Tibial artery (tissue), 4 donors: Measurements from ENCODE around the gene CYP4F22.
"Not testable (repeated sequence)": the region's sequence is repeated elsewhere in the genome, so short reads cannot be mapped to it uniquely, and the experiment has no call there.

ENCODE experiments used
- DNase-seq, 2 donors: peaks; one replicate each; pipeline ENCODE4 v3.0.0-alpha.2; 2019
- H3K27ac ChIP-seq, 2 donors: fragments of 200-600 bp; sonication (generic) in 1 of 2; 1 replicate in 1 of 2; 2 replicates in 1 of 2; pipeline ENCODE4 v1.5.1; 2018 to 2019; ENCODE audit warnings: mild to moderate bottlenecking in 1 of 2
- H3K27me3 ChIP-seq, 2 donors: fragments of 200-600 bp; sonication (generic) in 1 of 2; one replicate each; pipeline versions ENCODE4 v1.5.1 to v1.6.0; 2016 to 2019
- H3K36me3 ChIP-seq, 3 donors: fragments of 200-600 bp; sonication (generic) in 2 of 3; one replicate each; pipeline ENCODE4 v1.5.1; 2016 to 2019; ENCODE audit warnings: mild to moderate bottlenecking in 2 of 3
- H3K4me1 ChIP-seq, 4 donors: fragments of 200-600 bp; sonication (generic) in 2 of 4; 1 replicate in 3 of 4; 2 replicates in 1 of 4; pipeline ENCODE4 v1.5.1; 2016 to 2019
- H3K4me3 ChIP-seq, 2 donors: fragments of 200-600 bp; sonication (generic) in 1 of 2; 1 replicate in 1 of 2; 2 replicates in 1 of 2; pipeline ENCODE4 v1.5.1; 2018 to 2019; ENCODE audit warnings: mild to moderate bottlenecking in 2 of 2
- H3K9me3 ChIP-seq, 3 donors: fragments of 200-600 bp; sonication (generic) in 1 of 3; one replicate each; pipeline ENCODE4 v1.5.1; 2016 to 2019
- intact Hi-C: fragments of 100-400 bp; cut with DNase I; formaldehyde crosslinking; loops from one replicate; pipeline ENCODE4 v1.15.0; 2023; ENCODE audit warnings: low total_unique reads
- TF ChIP-seq, protein P1 (sequence below), 2 experiments: fragments of 200-600 bp in 1 of 2; fragments of 450-650 bp in 1 of 2; IDR thresholded peaks; one replicate each; pipeline ENCODE4 v1.5.1; 2017 to 2019; ENCODE audit warnings: antibody characterized with exemption in 2 of 2, mild to moderate bottlenecking in 1 of 2, moderate library complexity in 1 of 2

The CYP4F22 gene

GRCh38 chr19:15527705-15528104 is 19.4 kb downstream of the CYP4F22 start:
- Histone ChIP-seq H3K27ac (no peak overlapping the region), H3K9me3 (no peaks in the 10 kb centered on the region), H3K4me1 (no peaks in the 10 kb centered on the region), H3K36me3 (no peaks in the 10 kb centered on the region), H3K4me3 (no peak overlapping the region), H3K27me3 (peaks cover 0 to 36% of the 10 kb centered on the region in 2 donors)
- intact Hi-C loops: loop anchor here (1.0 kb wide), 1 partner anchor 33 kb away; no protein-coding TSS in a partner anchor
- TF ChIP-seq, protein P1, sequence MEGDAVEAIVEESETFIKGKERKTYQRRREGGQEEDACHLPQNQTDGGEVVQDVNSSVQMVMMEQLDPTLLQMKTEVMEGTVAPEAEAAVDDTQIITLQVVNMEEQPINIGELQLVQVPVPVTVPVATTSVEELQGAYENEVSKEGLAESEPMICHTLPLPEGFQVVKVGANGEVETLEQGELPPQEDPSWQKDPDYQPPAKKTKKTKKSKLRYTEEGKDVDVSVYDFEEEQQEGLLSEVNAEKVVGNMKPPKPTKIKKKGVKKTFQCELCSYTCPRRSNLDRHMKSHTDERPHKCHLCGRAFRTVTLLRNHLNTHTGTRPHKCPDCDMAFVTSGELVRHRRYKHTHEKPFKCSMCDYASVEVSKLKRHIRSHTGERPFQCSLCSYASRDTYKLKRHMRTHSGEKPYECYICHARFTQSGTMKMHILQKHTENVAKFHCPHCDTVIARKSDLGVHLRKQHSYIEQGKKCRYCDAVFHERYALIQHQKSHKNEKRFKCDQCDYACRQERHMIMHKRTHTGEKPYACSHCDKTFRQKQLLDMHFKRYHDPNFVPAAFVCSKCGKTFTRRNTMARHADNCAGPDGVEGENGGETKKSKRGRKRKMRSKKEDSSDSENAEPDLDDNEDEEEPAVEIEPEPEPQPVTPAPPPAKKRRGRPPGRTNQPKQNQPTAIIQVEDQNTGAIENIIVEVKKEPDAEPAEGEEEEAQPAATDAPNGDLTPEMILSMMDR (IDR thresholded peaks at IDR 0.05): no peak
- no peak for DNase-seq

GRCh38 chr19:15529774-15530372 is 21.5 kb downstream of the CYP4F22 start:
- Histone ChIP-seq H3K4me1 (no peaks in the 10 kb centered on the region), H3K27ac (no peak overlapping the region), H3K27me3 (peaks cover 0 to 39% of the 10 kb centered on the region in 2 donors), H3K4me3 (no peak overlapping the region), H3K36me3 (no peaks in the 10 kb centered on the region), H3K9me3 (no peaks in the 10 kb centered on the region)
- intact Hi-C loops: no loop called here
- TF ChIP-seq, protein P1 (IDR thresholded peaks at IDR 0.05): no peak
- no peak for DNase-seq

- TF ChIP-seq, protein P1 (IDR thresholded peaks at IDR 0.05): no peak
- H3K36me3 ChIP-seq: no peaks in the 10 kb centered on the region
- H3K9me3 ChIP-seq: no peaks in the 10 kb centered on the region
- no peaks in the 10 kb centered on the region for H3K4me1 ChIP-seq
- intact Hi-C loops: no loop called here
- DNase-seq: no peak
- H3K27ac ChIP-seq: no peak overlapping the region
- H3K27me3 ChIP-seq: peaks cover 0 to 31% of the 10 kb centered on the region in 2 donors
- H3K4me3 ChIP-seq: no peak overlapping the region
Measured at GRCh38 chr19:15532779-15533521, 24.6 kb downstream of the CYP4F22 start.

DNA sequence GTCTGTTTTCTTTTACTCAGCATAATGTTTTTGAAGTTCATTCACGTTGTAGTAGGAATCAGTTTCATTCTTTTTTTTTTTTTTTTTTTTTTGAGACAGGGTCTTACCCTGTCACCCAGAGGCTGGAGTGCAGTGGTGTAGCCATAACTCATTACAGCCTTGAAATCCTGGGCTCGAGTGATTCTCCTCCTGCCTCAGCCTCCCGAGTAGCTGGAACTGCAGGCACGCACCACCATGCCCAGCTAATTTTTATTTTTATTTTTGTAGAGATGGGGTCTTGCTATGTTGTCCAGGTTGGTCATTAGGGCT is 25.2 kb downstream of the CYP4F22 start:
- H3K36me3 ChIP-seq, intact Hi-C loops, H3K4me3 ChIP-seq, H3K9me3 ChIP-seq, H3K27ac ChIP-seq, H3K4me1 ChIP-seq, DNase-seq: not testable (repeated sequence)
- H3K27me3 ChIP-seq: peaks cover 0 to 31% of the 10 kb centered on the region in 2 donors

DNA sequence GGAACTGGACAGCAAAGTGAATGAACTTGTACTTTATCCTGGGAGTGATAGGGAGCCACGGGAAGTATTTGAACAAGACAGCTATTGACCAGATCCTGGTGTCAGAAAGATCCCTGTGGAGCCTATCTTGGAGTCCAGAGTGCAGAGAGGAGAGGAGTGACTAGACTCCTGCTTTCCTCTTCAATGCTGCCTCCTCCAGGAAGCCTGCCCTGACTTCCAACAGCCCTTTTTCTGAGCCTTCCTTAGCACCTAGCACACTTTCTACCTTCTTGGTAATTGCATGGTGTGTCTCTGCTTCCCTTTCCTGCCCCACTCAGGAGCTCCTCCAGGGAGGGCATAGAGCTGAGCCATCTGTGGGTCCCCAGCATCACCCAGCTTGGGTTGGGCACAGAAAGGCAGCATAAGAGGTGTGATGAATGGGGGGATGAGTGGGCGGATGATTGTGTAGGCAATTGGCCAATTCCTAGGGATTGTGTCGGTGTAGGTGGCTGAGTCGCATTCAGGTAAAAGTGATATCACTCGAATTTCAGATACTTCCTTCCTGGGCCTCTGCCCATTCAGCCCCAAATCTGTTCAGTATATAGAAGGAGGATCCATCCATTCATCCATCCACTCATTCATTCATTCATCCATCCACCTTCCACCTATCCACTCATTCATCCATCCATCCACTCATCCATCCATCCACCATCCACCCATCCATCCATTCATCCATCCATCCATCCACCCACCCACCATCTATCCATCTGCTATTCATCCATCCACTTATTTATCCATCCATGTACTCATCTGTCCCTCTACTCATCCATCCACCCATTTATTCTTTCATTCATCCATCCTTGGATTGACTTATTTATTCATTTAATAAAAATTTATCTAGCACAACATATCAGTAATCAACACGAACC is 26.9 kb downstream of the CYP4F22 start:
- intact Hi-C loops: no loop called here
- Histone ChIP-seq H3K27ac (no peak overlapping the region), H3K9me3 (peaks cover 0 to 4% (median 4%) of the 10 kb centered on the region in 3 donors), H3K4me1 (no peaks in the 10 kb centered on the region), H3K4me3 (no peak overlapping the region), H3K36me3 (no peaks in the 10 kb centered on the region), H3K27me3 (peaks cover 0 to 24% of the 10 kb centered on the region in 2 donors)
- TF ChIP-seq, protein P1 (IDR thresholded peaks at IDR 0.05): no peak
- no peak for DNase-seq
